ENCODE results near the gene ATP6V0C.
"Not testable (repeated sequence)": the region's sequence is repeated elsewhere in the genome, so short reads cannot be mapped to it uniquely, and the experiment has no call there.

The ATP6V0C gene

DNA sequence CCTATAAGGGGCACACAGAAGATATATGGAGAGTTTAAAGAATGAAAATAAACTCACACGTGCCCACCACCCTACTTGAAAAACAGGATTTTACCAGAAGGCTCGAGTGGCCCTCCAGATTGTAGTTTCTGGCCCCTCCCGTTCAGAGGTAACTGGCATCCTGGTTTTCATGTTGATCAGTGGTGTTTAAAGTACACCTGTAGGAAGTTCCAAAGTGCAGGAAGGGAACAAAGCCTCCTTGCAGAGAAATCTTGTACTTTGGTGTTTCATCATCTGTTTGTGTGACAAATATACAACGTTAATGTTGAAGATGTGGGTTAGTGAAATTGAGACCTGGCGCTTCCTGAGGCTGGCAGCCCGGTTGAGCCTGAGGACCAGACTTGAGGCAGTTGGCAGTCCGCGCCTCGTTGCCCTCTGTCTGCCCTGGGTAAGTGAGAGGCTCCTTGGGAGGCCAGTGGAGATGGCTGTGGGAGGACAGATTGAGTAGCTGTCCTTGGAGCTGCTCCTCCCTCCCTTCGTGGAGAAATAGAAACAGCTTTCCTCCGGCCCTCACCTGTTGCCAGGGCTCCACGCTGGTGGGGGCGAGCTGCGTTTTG, 36.6 kb downstream of the ATP6V0C start:
- DNase-seq (ENCODE audit: low read depth), result not testable (repeated sequence)

DNA sequence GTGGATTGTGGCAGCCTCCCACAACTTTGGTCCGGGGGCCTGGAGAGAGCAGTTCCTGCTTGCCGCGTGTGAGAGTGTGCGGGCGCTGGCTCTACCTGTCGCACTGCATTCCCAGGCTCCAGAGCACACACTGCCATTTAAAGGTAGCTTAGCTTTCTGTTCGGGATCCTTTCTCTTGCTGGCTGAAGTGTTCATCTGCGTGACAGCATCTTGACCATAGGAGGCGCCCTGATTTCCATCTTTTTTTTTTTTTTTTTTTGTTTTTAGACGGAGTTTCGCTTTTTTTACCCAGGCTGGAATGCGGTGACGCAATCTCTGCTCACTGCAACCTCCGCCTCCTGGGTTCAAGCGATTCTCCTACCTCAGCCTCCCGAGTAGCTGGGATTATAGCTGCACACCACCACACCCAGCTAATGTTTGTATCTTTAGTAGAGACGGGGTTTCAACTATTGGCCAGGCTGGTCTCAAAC, 37.7 kb downstream of the ATP6V0C start:
- DNase-seq (ENCODE audit: low read depth), result not testable (repeated sequence)

DNA sequence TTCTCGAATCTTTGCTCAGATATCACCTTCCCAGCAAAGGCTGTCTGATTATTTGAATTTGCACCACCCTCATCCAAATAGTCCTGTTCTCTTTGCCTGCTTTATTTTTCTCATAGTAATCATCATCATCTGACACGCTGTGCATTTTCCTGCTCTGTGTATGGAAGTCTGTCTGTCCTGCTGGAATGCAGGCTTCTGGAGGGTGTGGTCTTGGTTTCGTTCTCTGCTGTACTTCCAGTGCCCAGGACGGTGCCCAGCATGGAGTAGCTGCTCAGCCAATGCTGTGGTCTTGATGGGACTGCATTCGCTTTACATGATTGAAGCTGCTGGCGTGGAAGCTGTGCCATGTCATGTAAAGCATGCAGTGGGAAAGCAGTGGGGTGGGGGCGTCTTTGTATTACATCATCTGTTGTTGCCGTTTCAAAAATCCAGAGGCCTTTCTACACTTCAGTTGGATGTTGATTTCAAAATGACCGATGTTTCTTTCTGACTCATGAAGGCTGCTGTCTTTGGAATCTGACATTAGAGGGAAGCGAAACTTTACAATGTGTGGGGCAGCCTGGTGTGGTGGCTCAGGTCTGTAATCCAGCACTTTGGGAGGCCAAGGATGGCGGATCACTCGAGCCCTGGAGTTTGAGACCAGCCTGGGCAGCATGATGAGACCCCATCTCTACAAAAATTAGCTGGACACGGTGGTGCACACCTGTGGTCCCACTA, 41.1 kb downstream of the ATP6V0C start:
- DNase-seq (ENCODE audit: low read depth), result not testable (repeated sequence)

DNA sequence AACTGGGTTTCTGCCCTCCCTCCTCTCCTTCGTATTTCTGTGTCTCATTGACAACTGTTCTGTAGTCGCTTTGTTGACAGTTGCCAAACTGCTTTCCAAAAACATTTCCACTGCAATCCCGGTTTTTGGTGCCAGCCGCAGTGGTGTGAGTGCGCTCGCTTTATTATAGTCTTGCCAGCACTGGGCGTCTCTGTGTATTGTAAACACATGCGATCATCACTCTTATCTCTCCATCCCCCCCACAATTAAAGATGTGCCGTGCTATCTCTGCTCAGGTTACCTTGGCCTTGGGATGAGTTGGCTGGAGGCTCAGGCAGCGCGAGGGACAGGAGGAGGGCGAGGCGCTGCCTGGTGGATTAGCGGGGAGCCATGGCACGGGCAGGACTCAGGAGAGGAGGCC, 43.4 kb downstream of the ATP6V0C start:
- not testable (repeated sequence) for DNase-seq (ENCODE audit: low read depth)

DNA sequence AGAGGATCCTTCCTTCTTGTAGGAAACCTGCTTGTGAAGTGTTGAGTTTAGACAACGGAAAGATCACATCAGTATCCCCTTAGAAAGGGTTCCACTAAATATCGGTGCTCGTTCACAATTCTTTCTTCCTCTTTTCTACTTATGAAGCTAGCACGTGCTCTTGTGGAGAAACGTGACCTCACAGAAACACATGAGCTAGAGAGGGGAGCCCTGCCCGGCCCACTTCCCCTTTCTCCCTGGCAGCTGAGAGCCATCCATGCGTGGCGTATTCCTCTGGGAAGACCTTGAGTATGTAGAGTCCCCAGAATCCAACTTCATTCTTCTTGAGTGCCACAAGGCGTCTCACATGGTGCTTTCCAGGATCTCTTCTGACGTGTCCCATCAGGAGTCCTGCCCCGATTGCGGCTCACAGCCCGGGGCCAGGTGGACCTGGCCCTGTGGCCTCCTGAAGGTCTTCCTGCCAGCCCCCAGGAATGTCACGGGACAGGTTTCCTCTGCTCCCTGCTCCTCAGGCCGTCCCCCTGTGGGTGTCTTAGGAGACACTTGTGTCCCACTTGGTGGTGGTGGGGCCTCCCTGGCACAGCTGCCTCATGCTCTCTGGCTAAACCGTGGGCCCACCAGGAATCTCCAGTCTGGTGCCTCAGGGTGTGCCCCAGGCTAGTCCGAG, 46.5 kb downstream of the ATP6V0C start:
- DNase-seq (ENCODE audit: low read depth), result not testable (repeated sequence)

DNA sequence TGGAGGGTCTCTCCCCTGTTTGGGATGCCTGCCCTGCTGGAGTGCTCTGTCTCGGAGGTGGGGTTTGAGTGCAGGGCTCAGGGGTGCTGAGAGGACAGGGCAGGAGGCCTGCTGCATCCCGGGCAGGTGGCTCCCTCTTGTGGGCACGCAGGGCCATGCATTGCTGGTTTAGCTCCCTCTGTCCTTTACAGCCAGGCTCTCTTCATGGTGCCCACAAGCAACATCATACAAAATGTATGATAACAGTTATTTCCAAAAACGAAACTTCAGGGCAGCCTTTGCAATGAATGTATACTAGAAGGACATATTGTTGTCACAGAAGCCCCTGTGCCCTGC, 47.0 kb downstream of the ATP6V0C start:
- DNase-seq (ENCODE audit: low read depth), result not testable (repeated sequence)

DNA sequence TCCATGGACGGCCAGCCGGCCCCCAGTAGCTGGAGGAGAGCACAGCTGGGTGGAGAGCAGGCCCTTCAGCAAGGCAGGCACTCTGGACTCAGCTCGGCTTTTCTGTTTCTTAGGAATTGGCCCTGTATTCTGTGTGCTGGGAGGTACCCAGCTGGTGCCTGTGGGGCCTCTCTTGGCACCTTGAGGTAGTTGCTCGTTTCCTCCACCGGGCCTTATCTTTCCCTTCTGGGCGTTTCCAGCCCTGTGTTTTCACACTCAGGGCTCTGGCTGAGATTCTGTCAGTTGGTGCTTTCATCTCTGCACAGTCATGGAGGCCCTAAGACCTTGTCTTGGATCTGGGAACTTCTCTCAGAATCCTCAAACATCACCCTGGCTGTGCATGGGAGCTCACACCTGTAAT, 53.8 kb downstream of the ATP6V0C start:
- not testable (repeated sequence) for DNase-seq (ENCODE audit: low read depth)

DNA sequence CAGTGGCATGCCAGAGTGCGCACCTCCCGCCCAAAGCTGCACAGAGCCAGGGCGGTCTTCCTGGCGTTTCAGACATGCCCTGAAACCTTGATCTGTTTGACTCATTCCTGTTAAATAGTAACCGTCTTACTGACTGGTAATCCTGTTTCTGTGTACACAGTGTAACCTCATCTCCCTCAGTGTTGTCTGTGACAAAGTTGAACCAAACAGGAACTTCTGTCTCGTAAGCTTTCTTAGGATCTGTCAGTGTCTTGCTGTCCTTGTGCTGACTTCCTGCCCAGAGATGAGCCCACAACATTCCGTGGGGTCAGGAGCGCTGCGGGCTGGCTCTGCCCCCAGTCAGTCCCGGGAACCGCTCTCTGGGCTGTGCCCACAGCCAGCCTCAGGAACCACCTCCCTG, 54.8 kb downstream of the ATP6V0C start:
- not testable (repeated sequence) for DNase-seq (ENCODE audit: low read depth)
